NB4 (cell line): ENCODE results near the gene EMB.
"Not testable (repeated sequence)": the region's sequence is repeated elsewhere in the genome, so short reads cannot be mapped to it uniquely, and the experiment has no call there.

Source experiments
- MYC ChIP-seq: IDR thresholded peaks from 2 replicates; pipeline ENCODE4 v1.6.1; 2011; ENCODE audit warnings: low read depth, low read length
- POLR2A ChIP-seq: IDR thresholded peaks from 2 replicates; pipeline ENCODE4 v1.6.1; 2011; ENCODE audit warnings: mild to moderate bottlenecking; ENCODE audit not compliant: insufficient read length; ENCODE audit errors: extremely low read depth
- TF ChIP-seq, protein P1 (sequence below): IDR thresholded peaks from one replicate; pipeline ENCODE4 v1.5.1; 2012; ENCODE audit warnings: low read depth, low read length

DNA sequence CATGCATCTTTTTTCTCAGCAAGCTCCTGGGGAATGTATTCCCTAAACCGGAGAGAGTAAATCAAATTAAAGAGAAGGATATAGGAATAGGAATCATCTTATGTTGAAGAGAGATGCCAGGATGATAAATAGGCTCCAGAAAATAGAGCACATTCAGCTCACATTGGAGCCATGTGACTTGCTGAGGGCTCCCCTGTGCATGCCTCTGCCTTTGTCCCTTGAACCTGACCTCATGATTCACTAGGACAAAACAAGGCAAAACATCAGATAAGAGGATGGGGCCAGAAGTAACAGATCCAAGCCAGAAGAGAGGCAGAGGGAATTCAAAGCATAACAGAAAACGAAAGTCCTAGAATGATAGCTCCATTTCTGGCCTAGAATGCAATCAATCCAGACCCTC, 37.7 kb upstream of the EMB start:
- TF ChIP-seq, protein P1, sequence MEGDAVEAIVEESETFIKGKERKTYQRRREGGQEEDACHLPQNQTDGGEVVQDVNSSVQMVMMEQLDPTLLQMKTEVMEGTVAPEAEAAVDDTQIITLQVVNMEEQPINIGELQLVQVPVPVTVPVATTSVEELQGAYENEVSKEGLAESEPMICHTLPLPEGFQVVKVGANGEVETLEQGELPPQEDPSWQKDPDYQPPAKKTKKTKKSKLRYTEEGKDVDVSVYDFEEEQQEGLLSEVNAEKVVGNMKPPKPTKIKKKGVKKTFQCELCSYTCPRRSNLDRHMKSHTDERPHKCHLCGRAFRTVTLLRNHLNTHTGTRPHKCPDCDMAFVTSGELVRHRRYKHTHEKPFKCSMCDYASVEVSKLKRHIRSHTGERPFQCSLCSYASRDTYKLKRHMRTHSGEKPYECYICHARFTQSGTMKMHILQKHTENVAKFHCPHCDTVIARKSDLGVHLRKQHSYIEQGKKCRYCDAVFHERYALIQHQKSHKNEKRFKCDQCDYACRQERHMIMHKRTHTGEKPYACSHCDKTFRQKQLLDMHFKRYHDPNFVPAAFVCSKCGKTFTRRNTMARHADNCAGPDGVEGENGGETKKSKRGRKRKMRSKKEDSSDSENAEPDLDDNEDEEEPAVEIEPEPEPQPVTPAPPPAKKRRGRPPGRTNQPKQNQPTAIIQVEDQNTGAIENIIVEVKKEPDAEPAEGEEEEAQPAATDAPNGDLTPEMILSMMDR = not testable (repeated sequence)
- not testable (repeated sequence) for TF ChIP-seq POLR2A, MYC
